ENCODE results near the gene MGST1.

Gene MGST1

GRCh38 chr12:16347391-16348298 is at the start of gene MGST1:
Gene MGST1 (plus strand): TSS chr12:16347645. CDS start chr12:16354253, 6,608 bp downstream.
- DNase-seq (ENCODE audit: low spot score) = peak; percentile 55

GRCh38 chr12:16299403-16299802 is 48.0 kb upstream of the MGST1 start:
- DNase-seq (ENCODE audit: low spot score) = no peak

GRCh38 chr12:16300122-16300521 is 47.3 kb upstream of the MGST1 start:
- DNase-seq (ENCODE audit: low spot score) = no peak

GRCh38 chr12:16300736-16301135 is 46.7 kb upstream of the MGST1 start:
- DNase-seq (ENCODE audit: low spot score) = no peak

GRCh38 chr12:16303939-16304338 is 43.5 kb upstream of the MGST1 start:
- no peak for DNase-seq (ENCODE audit: low spot score)

GRCh38 chr12:16307856-16308475 is 39.5 kb upstream of the MGST1 start:
- no peak for DNase-seq (ENCODE audit: low spot score)

GRCh38 chr12:16310934-16311333 is 36.5 kb upstream of the MGST1 start:
- no peak for DNase-seq (ENCODE audit: low spot score)

GRCh38 chr12:16323010-16323409 is 24.4 kb upstream of the MGST1 start:
- DNase-seq (ENCODE audit: low spot score) = no peak

- no peak for DNase-seq (ENCODE audit: low spot score)
Observed at GRCh38 chr12:16323638-16324037, 23.8 kb upstream of the MGST1 start.

GRCh38 chr12:16324272-16324671 is 23.2 kb upstream of the MGST1 start:
- DNase-seq (ENCODE audit: low spot score) = no peak

- DNase-seq (ENCODE audit: low spot score) = no peak
Observed at GRCh38 chr12:16324772-16325171, 22.7 kb upstream of the MGST1 start.

GRCh38 chr12:16325426-16325825 is 22.0 kb upstream of the MGST1 start:
- no peak for DNase-seq (ENCODE audit: low spot score)

GRCh38 chr12:16327963-16328362 is 19.5 kb upstream of the MGST1 start:
- no peak for DNase-seq (ENCODE audit: low spot score)

GRCh38 chr12:16329594-16329993 is 17.9 kb upstream of the MGST1 start:
- no peak for DNase-seq (ENCODE audit: low spot score)

- DNase-seq (ENCODE audit: low spot score) = no peak
Observed at GRCh38 chr12:16330560-16330959, 16.9 kb upstream of the MGST1 start.

- DNase-seq (ENCODE audit: low spot score) = no peak
Observed at GRCh38 chr12:16331998-16332397, 15.4 kb upstream of the MGST1 start.

- DNase-seq (ENCODE audit: low spot score) = no peak
Observed at GRCh38 chr12:16335838-16336237, 11.6 kb upstream of the MGST1 start.

GRCh38 chr12:16344269-16344668 is 3.2 kb upstream of the MGST1 start:
- no peak for DNase-seq (ENCODE audit: low spot score)

- DNase-seq (ENCODE audit: low spot score) = no peak
Observed at GRCh38 chr12:16345105-16345504, 2.3 kb upstream of the MGST1 start.

- no peak for DNase-seq (ENCODE audit: low spot score)
Observed at GRCh38 chr12:16346958-16347357, 487 bp upstream of the MGST1 start.

- DNase-seq (ENCODE audit: low spot score) = no peak
Observed at GRCh38 chr12:16348435-16349130, 1.1 kb downstream of the MGST1 start.

- DNase-seq (ENCODE audit: low spot score) = no peak
Observed at GRCh38 chr12:16349131-16349460, 1.7 kb downstream of the MGST1 start.

GRCh38 chr12:16350682-16351081 is 3.2 kb downstream of the MGST1 start:
- no peak for DNase-seq (ENCODE audit: low spot score)
